GM19372 (cell line): ENCODE measurements around the gene SETD3.
"Not testable (repeated sequence)": the region's sequence is repeated elsewhere in the genome, so short reads cannot be mapped to it uniquely, and the experiment has no call there.

Experiments used
- ATAC-seq: cut with Tn5 transposase; IDR thresholded peaks from one replicate; pipeline ENCODE4 v1.9.1; 2021; ENCODE audit warnings: mild to moderate bottlenecking, low read depth, moderate library complexity; ENCODE audit not compliant: unreplicated experiment

SETD3 gene

DNA sequence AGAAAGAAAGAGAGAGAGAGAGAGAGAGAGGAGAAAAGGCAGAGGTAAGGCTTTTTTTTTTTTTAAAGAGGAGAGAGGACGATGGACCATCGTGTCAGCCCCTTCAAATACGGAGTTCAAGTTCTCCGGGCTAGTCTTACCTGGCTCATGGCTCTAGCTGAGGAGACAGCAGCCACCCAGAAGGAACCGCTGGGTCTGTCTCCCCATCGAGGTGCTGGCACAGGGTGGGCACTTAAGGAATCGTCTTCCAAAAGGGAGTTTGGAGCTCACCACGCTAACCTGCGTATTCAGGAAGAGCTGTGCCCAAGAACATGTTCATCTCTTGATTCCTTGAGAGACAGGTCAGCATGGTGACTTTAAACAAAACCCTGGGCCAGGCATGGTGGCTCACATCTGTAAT lies 102.7 kb downstream of the SETD3 start:
- ATAC-seq, result no peak

DNA sequence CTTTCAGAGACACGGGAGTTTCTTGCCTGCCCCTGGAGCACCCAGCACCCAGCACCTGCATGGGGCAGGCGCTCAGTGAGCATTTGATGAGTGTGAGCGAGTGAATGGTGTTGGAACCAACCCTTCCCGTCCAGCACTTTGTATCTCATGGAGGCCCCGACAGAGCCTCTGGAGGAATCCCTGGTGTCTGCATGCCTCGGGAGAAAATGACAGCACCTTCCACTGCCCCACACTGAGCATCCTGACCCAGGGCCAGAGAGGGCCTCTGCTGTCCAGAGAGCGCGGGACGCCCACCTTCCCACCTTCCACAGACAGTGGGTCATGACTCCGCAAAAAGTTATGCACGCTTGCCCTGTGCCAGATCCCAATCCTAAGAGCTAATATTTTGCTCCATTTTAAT lies 105.7 kb downstream of the SETD3 start:
- no peak for ATAC-seq

DNA sequence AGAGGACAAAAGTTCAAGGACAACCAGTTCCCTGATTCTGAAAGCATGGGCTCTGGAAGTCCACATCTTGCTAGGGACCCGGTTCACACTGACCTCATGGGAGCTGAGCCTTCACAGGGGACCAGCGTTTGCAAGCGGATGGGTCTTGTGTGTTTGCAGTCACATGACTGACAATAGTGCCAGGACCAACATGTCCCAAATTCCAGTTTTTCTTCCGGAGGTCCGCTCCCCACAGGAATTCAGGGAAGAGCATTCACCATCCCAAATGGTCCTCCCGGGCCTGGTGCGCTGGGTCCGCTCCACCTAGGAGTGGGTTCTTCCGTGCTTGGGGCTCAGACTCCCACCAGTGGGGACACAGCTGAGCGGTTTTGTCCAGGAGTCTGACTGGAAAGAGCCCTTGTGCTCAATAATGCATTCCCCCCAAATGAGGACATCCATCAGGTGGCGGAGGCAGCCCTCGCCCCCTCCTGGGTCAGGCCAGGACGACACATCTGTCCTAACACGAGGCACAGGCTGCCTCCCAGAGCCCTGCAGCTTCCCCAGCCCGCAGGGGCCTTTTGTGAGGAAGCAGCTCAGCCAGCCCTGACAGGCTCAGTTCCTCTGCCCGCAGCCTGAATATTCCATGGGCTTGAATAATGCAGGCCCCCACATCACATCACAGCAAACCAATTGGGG lies 116.9 kb downstream of the SETD3 start:
- ATAC-seq, result no peak

DNA sequence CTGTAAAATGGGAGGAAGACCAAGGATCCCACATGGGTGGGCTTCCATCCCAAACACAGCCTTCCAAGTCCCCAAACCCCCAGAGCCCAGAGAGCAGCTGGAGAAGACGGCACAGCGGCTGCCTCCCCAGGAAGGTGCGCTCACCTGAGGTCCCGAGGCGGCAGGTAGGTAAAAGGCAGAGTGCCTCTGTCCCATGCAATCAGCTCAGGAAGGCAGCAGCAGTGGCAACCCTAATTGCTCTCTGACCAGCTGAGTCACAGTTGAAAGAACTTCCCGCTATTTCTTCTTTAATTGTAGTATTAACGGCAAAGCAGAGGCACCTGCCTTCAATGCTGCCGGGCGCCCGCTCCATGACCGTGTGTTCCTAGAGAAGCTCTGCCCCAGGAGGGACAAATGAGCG lies 117.6 kb downstream of the SETD3 start:
- no peak for ATAC-seq

DNA sequence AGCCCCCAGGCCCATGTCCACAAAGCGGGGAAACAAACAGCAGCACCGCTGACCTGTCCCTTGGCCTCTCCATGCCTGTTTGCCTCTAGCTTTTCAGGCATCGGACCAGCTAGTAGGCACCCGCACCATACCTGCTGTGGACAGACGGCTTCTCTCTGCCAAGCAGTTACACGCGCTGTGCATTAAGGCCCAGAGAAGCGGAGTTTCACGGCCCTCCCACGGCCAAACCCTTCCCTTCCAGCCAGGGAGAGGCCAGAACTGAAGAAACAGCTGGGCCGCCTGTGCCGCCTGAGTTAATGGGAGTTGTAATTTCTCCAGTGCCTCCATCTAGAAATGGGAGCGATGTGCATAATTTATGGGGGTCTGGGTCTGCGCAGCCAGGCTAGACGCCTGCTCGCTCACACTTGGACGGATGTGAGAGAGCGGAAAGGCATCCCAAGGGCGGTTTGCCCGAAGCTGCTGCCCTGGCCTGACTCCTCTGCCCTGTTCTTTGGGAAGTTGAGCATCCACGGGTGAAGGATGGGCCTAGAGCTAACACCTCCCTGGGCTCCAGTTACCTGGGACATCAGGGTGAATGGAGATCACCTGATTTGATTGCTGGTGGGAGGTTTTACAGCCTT lies 119.0 kb downstream of the SETD3 start:
- no peak for ATAC-seq

DNA sequence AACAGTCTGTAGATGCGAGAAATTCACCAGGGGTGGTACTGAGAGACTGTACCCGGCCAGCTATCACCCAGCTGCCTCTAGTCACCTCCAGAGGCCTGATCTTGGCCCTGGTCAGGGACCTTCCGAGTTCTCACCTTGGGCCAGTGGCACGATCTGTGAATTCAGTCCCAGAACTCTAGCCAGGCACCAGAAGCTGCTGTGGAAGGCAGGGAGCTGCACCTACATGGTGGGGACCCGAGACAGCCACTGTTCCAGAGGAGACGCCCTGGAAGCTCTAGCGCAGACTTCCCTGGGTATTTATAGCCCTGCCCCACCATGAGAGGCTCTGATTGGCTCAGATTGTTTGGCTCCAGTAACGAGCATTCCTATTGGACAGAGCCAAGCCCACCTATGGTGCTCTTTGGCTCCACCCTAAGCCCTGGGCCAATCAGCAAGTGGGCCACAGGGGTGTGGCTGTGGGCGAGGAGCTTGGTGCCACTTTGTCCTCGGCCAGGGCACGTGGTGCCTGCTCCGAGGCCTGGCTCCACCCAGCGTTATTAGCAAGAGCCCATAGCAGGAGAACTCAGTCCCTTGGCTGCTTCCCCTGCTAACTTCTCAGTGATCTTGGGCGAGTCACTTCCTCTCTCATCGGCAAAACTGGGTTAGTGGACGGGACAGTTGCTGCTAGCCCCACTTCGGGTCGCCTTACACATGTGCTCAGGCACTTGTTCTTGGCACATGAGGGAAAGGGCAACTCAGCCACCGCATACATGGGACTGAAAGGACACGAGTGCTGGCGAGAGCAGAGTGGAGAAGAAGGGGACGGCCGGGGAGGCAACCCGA lies 119.7 kb downstream of the SETD3 start:
- ATAC-seq, result no peak

DNA sequence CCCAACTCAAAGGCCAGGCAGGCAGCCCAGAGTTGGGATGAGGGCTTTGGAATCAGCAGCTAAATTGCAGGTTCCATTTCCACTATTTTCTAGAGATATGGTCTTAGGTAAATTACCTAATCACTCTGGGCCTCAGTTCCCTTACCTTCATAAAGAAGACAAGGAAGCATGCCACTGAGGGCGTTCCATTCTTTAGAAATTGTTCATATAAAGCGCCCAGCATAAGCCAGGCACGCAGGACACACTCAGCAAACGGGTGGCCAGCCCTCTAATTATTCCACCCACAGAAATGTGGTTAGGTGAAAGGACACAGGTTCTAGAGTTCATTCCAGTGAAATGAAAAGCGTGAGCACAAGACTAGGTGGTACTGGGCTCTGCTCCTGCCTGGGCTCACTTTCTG lies 120.8 kb downstream of the SETD3 start:
- no peak for ATAC-seq

DNA sequence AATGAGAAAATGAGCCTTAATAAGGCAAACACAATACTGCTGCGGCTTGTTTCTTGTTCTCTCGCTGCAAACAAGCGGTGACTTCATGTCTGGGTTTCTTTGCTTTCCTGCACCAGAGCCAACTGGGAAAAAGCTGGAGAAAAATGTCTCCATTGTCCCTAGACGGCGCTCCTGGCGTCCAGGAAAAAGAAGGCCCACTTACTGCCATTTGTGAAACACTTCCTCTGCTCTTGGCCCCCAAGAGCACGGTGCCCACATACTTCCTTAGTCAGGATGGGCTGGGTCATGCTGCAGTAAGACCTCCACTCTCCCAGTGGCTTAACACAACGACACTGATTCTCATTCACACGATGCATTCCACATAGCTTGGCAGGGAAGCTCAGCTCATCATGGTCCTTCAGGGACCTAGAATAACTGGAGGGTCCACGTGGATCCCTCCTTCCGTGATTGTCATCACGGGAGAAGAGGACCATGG lies 122.7 kb downstream of the SETD3 start:
- ATAC-seq, result no peak

DNA sequence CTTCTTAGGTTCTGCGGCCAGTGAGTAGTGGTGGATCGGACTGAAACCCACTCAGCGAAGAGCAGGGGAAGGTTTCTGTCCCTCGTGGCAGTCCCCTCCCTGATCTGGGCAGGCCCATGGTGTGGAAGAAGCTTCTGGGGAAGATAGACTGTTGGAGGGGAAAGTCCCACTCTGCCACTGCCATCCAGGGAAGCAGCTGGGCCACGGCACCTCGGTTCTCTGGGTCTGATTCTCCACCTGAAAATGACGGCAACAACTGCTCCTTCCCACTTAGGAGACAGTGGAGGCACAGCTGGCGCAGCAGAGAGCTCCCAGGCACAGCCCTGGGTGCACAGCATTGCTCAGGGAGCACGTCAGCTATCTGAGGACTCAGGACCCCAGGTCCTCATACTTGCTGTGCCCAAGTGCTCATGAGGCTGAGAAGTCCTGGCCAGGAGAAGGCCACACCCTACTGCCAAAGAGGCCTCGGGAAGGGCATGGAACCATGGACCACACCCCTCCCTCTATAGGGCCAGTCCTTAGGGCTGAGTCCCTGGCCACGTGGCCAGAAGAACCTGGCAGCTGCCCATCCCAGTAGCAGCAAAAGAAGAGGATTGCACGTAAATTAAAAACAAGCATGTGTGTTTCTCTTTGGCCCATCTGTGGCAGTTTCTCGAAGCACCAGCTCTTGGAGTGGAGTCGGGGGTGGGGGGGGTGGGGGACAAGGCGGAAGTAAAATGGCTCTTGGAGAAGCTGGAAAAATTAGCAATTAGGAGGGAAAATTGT lies 123.3 kb downstream of the SETD3 start:
- ATAC-seq, result no peak

DNA sequence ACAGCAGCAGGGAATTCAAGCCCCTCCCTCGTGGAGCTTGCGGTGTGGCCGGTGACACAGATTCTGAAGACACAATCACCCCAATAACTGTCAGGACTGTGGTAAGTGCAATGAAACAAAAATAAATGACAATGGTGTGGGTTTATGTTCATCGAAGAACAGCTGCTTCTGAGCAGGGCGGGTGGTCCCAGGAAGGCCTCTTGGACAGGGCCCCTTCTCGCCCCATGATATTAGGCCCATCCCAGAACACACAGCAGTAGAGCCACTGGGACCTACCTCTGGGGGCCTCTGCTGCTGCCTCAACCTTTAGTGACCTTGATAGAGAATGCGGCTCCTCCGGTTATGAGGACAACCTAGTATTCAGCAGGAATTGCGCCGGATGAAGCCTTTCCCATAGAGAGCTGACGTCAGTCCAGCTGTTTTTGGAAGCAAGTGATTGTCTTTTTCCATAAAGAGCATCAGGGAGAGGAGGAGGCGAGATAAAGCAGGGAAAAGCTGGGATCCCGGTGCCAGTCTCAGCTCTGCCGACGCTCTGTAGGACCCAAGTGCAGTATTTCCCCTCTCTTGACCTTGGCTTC lies 124.5 kb downstream of the SETD3 start:
- ATAC-seq, result no peak

DNA sequence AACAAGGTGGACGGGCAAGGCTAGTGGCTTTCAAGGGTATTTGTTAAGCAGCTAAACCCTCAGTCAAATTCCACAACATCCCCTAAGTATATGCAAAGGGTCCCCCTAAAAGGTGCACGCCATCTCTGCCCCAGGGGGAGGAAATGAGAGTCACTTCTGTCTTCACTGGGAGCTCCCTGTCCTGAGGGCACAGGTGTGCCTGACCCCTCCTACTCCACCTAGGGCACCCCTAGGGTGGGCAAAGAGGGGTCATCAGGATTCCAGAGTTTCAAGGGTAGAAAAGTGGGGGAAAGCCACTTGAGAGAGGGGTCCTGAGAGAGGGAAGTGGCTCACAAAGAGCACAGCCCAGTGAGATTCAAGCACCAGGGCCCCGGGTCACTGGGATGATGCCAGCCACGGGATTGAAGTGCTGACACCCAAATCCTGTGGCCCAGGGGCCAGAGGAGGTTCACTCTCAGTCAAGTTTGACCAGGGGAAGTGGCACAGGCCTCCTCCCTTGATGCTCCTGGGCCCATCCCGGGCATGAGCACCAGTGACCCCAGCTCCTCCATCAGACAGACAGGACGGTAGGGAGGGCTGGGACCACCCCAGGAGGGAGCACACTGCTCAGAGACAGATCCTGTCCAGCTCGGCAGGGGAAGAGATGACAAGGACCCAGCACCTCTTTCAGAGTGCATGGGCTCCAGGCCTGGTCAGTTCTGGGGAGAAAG lies 126.3 kb downstream of the SETD3 start:
- ATAC-seq, result no peak

DNA sequence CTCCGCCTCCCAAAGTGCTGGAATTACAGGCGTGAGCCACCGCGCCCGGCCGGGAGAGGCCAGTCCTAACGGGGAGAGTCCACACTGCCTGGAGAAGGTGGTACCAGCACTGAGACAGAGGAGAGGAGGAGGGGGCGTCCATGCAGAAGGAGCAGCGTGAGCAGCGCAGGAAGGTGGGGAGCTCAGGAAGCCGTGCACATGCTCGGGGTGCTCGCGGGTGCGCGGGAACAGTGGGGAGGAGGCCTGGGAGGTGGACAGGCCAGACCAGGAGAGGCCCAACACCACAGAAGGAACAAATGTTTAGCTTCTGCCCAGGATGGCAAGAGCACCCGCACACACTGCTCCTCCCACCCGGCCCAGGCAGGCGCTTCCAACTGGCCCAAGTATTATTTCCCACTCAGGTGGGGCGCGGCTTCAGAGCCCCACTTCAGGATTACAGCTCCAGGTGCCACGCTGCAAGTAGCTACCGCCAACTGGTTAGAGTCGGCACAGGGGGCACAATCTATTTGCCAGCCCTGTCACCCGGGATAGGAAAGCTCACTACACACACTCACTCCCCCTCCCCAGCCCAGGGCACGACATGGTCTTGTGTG lies 127.9 kb downstream of the SETD3 start:
- ATAC-seq, result no peak

DNA sequence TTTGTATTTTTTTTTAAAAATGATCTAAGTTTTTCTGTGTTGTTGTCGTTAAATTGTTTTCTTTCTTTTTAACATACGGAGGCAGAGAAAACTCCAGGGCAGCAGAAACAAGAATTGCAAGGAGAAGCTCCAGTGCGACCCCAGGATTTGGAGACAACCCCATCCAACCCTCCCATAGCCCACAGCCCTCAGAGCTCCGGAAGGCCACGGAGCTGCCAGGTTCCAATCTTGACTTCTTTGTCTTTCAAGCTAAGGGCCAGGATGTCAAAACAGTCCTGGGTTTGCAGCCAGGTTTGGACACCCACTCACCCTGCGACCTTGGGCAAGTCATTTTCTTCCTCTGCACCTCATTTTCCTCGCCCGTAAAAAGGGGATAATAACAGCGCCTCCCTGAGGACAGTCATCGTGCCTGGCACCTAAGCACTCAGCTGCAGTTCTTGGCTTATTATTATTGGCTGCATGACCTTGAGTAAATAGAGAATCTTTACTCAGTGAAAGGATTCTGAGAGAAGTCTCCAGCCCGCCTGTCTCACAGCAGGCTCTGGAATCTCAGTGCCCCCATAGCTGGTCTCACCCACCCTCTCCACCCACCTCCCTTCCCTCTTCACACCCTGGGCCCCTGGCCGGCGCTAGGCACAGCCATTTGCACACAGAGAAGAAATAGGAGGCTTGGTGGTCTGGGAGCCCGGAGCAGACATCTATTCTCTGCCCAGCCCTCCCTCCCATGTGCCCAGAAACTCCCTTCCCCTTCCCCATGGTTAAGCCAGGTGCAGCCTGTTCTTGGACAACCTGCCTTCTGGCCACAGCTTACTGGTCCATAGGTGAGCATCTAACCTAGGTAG lies 129.3 kb downstream of the SETD3 start:
- ATAC-seq, result no peak

DNA sequence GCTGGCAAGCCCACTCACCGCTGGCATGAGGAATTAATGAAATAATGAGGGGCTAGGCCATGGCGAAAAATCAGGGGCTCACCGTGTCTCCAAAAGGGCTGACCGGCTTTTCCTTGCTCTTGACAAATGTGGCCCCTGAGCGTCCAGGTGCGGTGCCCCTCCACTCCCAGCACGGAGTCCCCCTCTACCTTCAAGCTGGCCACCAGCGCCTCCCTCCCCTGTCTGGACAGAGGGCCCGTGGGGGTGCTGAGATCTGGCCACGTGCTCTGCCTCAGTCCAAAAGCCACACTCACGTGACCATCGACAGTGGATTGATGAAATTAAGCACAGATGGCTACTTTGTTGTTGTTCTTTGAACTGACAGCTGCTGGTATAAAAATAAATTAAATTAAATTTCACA lies 129.9 kb downstream of the SETD3 start:
- ATAC-seq, result no peak

DNA sequence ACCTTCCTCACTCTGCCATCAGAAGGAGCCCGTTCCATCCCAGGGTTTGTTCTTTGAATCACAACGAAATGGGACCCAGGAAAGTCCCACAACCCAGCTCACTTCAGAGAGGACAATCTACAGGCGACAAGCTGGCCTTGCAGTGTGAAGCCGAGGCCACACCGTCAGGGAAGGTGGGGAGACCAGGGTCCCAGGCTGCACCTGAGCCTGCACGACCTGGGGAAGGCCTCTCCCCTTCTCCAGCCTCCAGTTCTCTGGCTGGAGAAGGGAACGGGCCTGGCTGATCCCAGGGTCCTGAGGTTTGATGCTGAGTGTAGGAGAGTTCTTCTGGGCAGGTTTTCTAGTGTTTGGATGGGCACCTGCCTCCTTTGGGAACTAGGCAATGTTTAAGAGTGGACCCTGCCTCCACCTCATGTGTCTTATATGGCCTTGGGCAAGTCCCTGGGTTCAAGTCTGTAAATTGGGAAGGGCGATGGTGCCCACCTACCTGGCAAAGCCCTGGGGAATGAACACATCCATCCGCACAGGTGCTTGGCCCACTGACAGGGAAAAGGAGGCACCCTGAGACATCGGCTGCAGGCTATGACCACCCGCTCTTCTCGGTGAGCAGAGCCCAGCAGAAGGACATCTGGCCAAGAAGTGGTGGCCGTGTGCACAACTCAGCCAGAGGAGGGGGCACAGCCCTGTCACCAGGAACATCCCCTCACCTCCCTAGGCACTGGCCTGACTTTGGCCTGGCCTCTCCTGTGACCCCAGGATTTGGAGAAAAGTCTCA lies 130.8 kb downstream of the SETD3 start:
- ATAC-seq, result no peak

DNA sequence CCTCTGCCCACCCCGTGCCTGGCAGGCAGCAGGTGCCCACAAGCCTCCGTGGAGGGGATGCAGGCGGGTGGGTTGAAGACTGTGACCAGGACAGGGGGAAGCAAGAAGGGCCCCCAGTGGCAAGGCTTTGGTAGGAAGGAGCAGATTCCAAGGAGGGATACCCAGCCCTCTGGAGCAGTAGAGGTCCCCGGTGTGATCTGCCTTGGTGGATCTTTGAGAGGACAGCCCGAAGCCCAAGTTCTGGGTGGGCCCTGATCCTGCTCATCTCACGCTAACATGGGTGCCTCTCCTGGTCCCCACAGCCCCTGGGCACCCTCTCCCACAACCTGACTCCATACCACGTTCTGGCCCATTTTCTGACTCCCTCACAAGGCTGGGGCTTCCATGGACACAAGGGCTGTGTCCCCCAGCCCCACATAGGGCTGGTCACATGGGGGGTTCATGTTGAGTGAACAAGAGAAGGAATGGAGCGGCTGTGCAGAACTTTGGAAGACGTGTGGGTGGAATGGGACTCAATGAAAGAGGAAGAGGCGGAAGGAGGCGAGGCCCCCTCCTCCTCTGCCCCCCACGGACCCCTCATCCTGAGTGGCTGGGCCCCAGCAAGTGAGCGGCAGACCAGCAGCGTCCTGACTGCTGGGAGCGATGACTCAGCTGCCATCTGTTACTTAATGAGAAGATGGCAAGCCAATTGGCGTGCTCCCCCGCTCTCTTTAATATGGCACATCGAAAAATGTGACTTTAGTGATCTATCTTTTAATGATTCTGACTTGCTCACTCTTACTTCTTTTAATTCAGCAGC lies 131.6 kb downstream of the SETD3 start:
- no peak for ATAC-seq

DNA sequence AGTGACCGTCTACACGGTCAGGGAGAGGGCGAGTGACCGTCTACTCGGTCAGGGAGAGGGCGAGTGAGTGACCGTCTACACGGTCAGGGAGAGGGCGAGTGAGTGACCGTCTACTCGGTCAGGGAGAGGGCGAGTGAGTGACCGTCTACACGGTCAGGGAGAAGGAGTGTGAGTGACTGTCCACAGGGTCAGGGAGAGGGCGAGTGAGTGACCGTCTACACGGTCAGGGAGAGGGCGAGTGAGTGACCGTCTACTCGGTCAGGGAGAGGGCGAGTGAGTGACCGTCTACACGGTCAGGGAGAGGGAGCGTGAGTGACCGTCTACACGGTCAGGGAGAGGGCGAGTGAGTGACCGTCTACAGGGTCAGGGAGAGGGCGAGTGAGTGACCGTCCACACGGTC lies 132.4 kb downstream of the SETD3 start:
- ATAC-seq, result not testable (repeated sequence)
